Limb (tissue), 2 donors: Measurements from ENCODE around the gene LYPD5.
"Not testable (repeated sequence)": the region's sequence is repeated elsewhere in the genome, so short reads cannot be mapped to it uniquely, and the experiment has no call there.

Experiments used
- DNase-seq, 2 donors: peaks; one replicate each; pipeline ENCODE4 v3.0.0-alpha.2; 2016; ENCODE audit errors: extremely low spot score in 2 of 2

LYPD5 gene

GRCh38 chr19:43806401-43806800 is 4.2 kb upstream of the LYPD5 start:
- not testable (repeated sequence) for DNase-seq

GRCh38 chr19:43804432-43804831 is 2.2 kb upstream of the LYPD5 start:
- DNase-seq, result no peak

DNA sequence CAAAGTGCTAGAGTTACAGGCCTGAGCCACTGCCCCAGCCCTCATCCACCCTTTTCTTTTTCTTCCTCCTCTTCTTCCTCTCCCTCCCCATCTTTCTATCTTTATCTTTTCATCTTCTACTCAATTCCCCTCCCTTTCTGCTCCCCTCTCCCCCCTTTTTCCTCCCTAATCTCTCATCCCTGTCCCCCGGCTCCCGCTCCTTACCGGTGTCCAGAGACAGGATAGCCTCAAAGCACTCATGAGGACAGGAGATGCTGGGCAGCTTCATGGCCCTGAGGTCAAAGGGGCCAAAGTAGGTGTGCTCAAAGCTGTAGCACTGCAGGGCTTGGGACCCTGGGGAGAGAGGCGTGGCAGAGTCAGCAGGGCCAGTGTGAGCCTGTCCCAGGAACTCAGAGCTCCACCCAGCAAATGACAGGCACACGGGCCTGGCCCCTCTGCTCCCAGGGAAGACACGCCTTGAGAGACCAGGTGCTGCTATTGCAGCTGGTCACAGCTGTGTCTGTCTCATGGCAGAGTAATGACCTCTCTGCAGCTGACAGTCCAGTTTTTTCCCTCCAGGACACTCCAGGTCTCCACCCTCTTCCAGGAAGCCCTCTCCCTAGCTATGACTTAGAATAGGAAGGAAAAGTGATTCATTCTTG is 2.6 kb downstream of the LYPD5 start:
- DNase-seq, result no peak

GRCh38 chr19:43798546-43799409 is 3.5 kb downstream of the LYPD5 start:
- DNase-seq, result no peak

DNA sequence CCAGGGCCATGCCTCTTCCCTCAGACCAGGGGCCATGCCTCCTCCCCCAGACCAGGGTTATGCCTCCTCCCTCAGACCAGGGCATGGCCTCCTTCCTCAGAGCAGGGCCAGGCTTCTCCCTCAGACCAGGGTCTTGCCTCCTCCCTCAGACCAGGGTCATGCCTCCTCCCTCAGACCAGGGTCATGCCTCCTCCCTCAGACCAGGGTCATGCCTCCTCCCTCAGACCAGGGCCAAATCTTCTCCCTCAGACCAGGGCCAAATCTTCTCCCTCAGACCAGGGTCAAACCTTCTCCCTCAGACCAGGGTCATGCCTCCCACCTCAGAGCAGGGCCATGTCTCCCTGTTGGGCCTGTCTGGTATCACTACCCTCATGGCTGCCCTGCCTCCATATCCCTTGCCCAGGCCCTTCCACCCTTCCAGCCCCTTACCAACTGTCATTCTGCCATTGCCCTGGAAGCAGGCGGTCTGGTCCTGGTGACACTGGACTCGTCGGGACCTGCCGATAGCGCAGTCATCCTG is 4.2 kb downstream of the LYPD5 start:
- no peak for DNase-seq

DNA sequence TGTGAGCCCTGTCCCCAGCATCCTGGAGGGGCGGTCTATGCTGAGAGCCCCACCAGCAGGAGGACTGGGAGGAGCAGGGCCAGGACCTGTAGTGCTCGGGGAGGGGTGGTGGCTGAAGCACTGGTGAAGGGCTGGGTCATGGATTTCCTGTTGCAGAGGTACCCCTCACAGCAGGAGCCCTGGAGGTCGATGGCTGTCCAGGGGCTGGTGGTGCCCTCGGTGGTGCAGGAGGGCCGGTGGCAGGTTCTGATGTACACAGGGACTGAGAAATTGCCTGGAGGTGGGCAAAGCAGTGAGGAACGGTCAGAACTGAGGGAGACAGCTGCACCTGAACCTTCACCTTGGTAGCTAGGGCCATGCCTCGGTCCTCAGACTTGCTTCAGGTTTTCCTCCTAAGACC is 4.7 kb downstream of the LYPD5 start:
- no peak for DNase-seq

DNA sequence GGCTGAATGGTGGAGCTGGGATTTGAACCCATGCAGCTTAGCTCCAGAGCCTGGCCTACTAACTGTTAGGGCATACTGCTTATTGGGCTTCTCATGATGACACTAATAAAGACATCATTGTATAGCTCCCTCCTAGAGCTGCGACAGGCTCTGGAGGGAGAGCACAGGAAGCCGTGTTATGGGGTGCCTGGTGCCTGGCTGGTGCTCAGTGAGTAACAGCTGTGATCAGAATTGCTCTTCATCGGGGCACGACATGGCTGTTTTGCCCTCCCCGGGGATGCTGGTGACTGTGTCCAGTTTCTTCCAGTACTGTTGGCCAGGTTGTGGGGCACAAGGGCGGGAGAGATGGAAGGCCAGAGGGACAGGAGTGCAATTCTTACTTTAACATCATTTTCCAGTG is 5.1 kb downstream of the LYPD5 start:
- no peak for DNase-seq

GRCh38 chr19:43790587-43790986 is 11.7 kb downstream of the LYPD5 start:
- no peak for DNase-seq

GRCh38 chr19:43789029-43789428 is 13.2 kb downstream of the LYPD5 start:
- no peak for DNase-seq

DNA sequence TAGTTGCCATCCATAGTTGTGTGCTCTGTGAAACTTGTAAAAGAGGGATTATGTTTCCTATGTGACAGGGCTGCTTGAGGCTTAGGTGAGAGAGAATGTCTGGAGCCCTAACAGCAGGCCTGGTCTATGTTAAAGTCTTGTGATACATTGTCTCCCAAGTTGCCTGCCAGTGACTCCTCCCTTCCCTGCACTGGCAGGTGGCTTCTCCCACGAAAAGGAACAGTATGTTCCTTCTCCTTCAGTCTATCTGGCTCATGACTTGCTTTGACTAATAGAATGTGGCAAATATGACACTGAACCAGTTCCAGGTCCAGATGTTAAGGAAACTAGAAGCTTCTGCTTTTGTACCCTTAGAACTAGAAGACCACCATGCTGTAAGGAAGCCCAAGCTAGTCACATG is 15.6 kb downstream of the LYPD5 start:
- DNase-seq, result no peak

DNA sequence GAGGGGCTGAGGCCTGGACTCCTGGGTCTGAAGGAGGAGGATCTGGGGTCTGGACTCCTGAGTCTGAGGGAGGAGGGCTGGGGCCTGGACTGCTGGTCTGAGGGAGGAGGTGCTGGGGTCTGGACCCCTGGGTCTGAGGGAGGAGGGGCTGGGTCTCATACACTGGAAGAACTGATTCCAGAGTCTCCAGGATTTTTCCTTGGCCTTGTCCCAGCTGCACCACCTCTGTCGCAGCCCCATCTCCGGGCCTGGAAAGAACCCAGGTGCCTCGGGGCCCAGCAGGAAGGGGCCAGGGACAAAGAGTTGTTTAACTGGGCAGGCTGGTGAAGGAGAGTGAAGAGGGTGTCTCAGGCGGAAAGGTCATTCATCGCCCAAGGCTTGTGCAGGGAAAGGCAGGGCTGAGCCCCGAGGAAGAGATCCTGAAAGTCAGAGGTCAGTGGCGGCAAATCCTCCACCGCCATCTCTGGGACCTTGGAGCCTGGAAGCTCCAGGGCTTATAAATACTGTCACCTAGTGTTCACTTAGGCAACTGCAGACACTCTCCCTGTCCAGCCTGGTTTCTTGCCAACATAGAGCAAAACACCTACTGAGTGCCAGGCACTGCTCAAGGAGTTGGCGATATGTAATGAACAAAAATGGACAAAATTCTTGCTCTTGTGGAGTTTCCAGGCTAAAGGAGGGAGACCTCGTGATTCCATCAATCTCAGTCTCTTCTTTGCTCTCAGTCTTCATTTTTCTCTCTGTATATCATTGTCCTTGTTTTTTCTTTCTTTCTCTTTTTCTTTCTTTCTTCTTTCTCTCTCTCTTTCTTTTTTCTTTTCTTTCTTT is 17.1 kb downstream of the LYPD5 start:
- DNase-seq, result peak in 1 of 2 donors; percentile 64

DNA sequence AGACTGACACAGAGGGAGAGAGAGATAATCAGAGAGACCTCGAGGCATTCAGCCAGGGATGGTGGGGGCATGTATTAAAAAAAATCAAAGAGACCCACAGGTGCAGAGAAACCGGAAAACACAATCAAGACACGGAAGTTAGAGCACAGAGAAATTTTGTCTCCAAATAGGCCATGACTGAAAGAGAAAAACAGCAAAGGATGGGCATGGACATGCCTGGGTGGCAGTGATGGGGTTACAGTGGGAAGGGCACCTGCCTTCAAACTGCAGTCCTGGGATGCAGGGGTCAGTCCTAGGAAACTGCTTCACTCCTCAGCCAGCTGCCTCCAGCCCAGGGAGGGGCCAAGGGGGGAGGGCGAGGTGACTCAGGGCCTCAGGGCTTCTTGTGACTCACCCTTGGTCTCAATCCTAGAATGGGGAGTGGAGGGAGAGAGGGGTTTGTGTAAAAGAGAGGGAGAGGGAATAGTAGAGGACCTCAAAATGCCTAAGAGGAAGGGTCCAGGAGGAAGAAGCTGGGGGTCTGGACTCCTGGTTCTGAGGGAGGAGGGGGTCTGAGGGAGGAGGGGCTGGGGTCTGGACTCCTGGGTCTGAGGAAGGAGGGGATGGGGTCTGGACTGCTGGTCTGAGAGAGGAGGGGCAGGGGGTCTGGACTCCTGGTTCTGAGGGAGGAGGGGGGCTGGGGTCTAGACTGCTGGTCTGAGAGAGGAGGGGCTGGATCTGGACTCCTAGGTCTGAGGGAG is 17.8 kb downstream of the LYPD5 start:
- DNase-seq, result no peak

- DNase-seq, result no peak
Measured at GRCh38 chr19:43783636-43784035, 18.6 kb downstream of the LYPD5 start.

DNA sequence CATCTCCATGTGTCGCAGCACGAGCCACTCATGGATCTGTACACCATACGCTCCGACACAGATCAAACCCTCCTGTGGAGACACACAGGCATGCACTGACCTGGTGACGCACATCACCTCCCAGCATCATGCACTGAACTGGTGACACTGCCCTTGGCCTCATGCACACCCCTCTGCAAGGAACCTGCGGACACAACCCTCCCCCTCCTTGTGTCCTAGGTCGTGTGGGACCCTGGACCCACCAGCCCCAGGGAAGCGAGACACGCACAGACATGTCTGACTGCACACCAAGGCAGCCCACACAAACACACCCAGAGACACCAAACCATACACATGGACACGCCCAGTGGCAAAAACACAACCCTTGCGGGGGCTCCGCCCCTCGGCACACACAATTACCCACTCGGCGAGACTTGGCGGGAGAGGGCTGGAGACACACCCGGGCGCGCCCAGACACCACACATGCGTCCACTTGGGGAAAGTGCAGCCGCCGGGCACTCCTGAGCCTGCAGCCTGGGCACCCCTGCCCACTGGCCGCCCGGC is 19.5 kb downstream of the LYPD5 start:
- DNase-seq, result no peak

DNA sequence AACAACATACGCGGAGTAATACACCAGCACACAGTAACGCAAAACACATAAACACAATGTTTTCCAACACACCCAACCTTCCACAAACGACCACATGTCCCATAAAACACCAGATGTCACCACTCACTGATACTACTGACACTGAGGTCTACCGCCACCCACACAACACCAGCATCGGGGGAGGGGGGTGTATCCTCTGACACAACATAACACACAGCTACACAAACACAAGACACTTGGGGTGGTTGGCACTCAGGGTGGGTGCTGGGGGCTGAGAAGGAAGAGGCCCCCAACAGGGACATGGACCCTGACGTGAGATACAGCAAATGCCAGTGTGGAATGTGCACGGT is 20.0 kb downstream of the LYPD5 start:
- DNase-seq, result no peak

DNA sequence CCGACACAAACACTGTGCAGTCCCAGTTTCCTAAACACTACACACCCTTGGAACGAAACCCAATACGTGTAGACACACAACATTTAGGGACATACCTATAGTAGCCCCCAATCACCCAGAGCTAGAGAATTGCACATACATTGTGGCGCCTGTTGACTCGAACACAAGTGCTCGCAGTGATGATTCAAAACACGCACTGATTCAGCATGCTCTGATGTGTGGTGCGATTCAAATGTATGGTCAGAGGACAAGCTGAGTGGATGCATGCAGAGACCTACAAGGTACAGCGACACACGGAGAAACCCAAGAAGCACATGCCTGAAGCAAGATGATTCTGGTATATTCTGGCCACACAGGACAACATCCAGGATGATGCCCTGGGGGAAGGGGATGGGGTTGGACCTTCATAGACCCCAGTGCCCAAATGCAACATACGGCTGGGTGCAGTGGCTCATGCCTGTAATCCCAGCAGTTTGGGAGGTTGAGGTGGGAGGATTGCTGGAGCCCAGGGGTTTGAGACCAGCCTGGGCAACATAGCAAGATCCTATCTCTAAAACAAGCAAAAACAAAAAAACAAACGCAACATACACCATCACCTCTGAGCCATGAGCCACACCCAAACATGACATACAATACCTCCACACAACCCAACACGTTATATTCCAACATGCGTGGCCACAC is 20.5 kb downstream of the LYPD5 start:
- no peak for DNase-seq

- DNase-seq, result no peak
Measured at GRCh38 chr19:43780706-43781525, 21.3 kb downstream of the LYPD5 start, which contains the start of gene KCNN4. KCNN4 (minus strand) TSS chr19:43780973; CDS start chr19:43780861, 112 bp downstream.

DNA sequence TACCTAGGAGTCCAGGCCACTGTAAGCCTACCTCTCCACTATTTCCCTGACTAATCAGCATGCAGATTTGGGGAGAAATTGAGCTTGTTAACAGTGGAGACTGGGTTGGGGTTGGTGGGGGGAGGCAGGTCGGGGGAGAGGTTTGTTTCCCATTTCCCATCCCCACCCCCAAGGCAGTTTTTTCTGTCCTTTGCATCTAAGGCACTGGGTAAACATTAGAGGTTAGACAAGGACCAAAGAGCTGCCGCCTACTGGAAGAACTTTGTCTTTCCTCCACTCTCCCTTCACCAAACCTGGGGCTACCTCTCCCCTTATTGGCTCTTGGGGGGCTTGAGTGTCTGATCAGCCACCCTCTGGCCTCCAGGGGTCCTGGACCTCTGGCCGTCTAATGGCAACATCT is 22.4 kb downstream of the LYPD5 start:
- DNase-seq, result no peak

GRCh38 chr19:43779147-43779819 is 23.0 kb downstream of the LYPD5 start:
- DNase-seq, result no peak
